ENCODE results near the gene MPV17L2. TPM values are rescaled to one million over a fixed set of nuclear protein-coding genes. Genes with fewer than 3 reads are reported as not detected.
A peak's percentile ranks its signal among the peaks of the same experiment; 100 is the strongest.

MPV17L2 gene
- total RNA-seq, 4 donors from 2014 or later, result 13.8 to 30.7 (median 22.4) TPM

DNA sequence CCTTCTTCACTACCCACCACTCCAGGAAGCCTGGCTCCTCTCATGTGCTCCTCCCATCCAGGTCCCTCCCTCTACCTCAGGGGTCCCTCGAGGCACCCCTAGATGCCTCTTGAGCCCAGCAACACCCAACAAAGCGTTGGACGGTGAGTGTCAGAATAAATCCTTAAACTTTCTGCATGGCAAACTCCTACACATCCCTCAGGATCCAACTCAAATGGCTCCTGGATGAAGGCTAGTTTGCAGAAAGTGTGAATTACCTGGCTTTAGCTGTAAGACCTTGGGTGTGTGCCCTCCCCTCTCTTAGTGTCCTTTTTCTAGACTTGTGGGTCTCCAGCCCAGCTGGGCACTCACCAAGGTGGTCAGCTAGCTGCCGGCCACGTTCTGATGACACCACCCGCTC lies 5.4 kb downstream of the MPV17L2 start:
- H3K27me3 ChIP-seq, result no peaks in the 10 kb centered on the region
- peaks cover 0 to 46% (median 23%) of the 10 kb centered on the region in 3 donors for H3K4me1 ChIP-seq
- H3K27ac ChIP-seq, result no peak overlapping the region
- H3K4me3 ChIP-seq, result no peak overlapping the region
- peaks cover 0 to 66% of the 10 kb centered on the region in 2 donors for H3K36me3 ChIP-seq
- TF ChIP-seq POLR2AphosphoS5 (IDR thresholded peaks at IDR 0.05) (no peak), EP300 (IDR thresholded peaks at IDR 0.05) (no peak), POLR2A (IDR thresholded peaks at IDR 0.05) (no peak)
- TF ChIP-seq, protein P1, sequence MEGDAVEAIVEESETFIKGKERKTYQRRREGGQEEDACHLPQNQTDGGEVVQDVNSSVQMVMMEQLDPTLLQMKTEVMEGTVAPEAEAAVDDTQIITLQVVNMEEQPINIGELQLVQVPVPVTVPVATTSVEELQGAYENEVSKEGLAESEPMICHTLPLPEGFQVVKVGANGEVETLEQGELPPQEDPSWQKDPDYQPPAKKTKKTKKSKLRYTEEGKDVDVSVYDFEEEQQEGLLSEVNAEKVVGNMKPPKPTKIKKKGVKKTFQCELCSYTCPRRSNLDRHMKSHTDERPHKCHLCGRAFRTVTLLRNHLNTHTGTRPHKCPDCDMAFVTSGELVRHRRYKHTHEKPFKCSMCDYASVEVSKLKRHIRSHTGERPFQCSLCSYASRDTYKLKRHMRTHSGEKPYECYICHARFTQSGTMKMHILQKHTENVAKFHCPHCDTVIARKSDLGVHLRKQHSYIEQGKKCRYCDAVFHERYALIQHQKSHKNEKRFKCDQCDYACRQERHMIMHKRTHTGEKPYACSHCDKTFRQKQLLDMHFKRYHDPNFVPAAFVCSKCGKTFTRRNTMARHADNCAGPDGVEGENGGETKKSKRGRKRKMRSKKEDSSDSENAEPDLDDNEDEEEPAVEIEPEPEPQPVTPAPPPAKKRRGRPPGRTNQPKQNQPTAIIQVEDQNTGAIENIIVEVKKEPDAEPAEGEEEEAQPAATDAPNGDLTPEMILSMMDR (IDR thresholded peaks at IDR 0.05), result no peak
- WGBS, 2 donors (ENCODE audit: low coverage in 1 of 2), result 94% methylated on average over 2 of the region's 6 CpGs; no CpG with 5 or more reads in 1 of the 2 donors
- no peak for ATAC-seq
- no peaks in the 10 kb centered on the region for H3K9me3 ChIP-seq

DNA sequence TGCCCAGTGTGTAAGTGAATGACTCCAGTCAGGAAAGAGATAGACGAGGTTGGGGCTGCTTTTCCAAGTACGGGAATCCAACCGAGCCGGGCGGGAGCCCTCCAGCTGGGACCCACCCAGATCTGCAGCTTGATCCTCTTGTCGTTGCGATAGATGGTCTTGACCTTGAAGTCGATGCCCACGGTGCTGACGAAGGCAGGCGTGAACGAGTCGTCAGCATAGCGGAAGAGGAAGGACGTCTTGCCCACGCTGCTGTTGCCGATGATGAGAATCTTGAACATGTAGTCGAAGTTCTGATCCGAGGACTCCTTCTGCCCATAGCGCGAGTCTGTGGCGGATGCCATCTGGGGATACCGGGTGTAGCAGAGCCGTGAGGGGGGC lies 9.4 kb downstream of the MPV17L2 start:
- H3K36me3 ChIP-seq, result peaks cover 0 to 47% of the 10 kb centered on the region in 2 donors
- TF ChIP-seq, protein P1 (IDR thresholded peaks at IDR 0.05), result no peak
- no peak for TF ChIP-seq POLR2AphosphoS5 (IDR thresholded peaks at IDR 0.05)
- TF ChIP-seq EP300 (IDR thresholded peaks at IDR 0.05), result no peak
- no peak for TF ChIP-seq POLR2A (IDR thresholded peaks at IDR 0.05)
- no peaks in the 10 kb centered on the region for H3K27me3 ChIP-seq
- no peak for ATAC-seq
- H3K27ac ChIP-seq, result peak overlapping the region in 3 of 4 donors; percentile 82 to 94 (median 86)
- 66% methylated on average over 10 of the region's 24 CpGs; no CpG with 5 or more reads in 1 of the 2 donors for WGBS, 2 donors (ENCODE audit: low coverage in 1 of 2)
- H3K4me3 ChIP-seq, result no peak overlapping the region
- H3K9me3 ChIP-seq, result no peaks in the 10 kb centered on the region
- H3K4me1 ChIP-seq, result peaks cover 0 to 38% (median 16%) of the 10 kb centered on the region in 3 donors

DNA sequence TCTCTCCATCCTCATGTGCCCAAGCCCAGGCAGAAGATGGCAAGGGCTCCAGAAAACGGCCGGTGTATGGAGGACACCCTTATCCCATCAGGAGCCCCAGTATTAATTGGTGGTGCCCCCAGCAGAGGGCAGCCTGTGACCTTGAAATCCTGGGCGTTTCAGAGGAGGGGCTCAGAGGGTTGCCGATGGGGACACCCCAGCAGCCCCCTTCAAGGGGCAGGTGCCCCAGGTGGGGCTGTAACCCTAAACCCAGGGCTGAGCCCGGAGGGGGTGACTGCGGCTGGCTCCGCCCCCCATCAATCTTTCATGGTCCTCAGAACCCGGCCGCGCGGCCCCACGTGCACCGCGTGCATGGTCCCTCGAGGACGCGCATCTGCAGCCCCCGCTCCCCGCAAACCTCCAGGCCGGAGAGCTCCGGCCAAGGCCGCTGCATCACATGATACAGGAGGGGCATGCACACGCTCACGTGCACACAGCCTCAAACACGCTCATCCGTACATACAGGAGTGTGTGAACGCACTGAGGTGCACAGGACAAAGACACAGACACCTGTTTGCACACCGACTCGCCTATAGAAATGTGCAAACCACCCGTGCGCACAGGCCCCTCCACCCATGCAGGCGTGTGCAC lies 9.9 kb downstream of the MPV17L2 start:
- ATAC-seq, result no peak

DNA sequence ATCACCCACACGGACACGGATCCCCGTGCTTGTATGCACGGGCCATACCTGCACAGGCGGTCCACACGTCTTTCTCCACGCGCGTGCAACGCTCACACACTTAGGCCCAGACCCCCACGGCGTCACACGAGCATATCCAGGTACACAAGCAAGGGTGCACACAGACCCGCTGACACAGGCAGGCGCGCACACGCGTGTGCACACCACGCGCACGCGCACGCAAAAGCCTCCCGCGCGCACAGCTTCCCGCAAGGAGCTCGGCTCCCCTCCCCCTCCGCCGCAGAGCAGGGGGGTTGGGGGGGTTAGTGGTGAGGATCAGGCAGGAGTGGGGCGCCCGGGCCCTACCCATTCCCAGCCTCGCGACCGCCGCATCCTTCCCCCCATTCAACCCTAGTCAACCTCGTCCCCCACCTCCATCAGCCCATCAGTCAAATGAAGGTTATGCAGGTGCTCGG lies 10.4 kb downstream of the MPV17L2 start:
- WGBS, 2 donors (ENCODE audit: low coverage in 1 of 2), result 6% methylated on average over 11 of the region's 38 CpGs; no CpG with 5 or more reads in 1 of the 2 donors
- peak overlapping the region in 3 of 4 donors; percentile 82 to 94 (median 86) for H3K27ac ChIP-seq

More for the DNA sequence above, 9.9 kb downstream of the MPV17L2 start:
- peak overlapping the region; percentile 50 to 77 for H3K4me3 ChIP-seq
- no peak for TF ChIP-seq POLR2A (IDR thresholded peaks at IDR 0.05)
- TF ChIP-seq POLR2AphosphoS5 (IDR thresholded peaks at IDR 0.05), result no peak
- TF ChIP-seq, protein P1 (IDR thresholded peaks at IDR 0.05), result peak in 3 of 4 experiments; percentile 20 to 53 (median 33)
- H3K27ac ChIP-seq, result peak overlapping the region in 3 of 4 donors; percentile 82 to 94 (median 86)
- H3K27me3 ChIP-seq, result no peaks in the 10 kb centered on the region
- peaks cover 0 to 43% (median 16%) of the 10 kb centered on the region in 3 donors for H3K4me1 ChIP-seq
- H3K9me3 ChIP-seq, result no peaks in the 10 kb centered on the region
- peaks cover 0 to 42% of the 10 kb centered on the region in 2 donors for H3K36me3 ChIP-seq
- 0% methylated on average over 1 of the region's 32 CpGs; no CpG with 5 or more reads in 1 of the 2 donors for WGBS, 2 donors (ENCODE audit: low coverage in 1 of 2)

More for the DNA sequence above, 10.4 kb downstream of the MPV17L2 start:
- TF ChIP-seq POLR2AphosphoS5 (IDR thresholded peaks at IDR 0.05) (no peak), EP300 (IDR thresholded peaks at IDR 0.05) (no peak), POLR2A (IDR thresholded peaks at IDR 0.05) (no peak)
- TF ChIP-seq, protein P1 (IDR thresholded peaks at IDR 0.05), result no peak
- peaks cover 4% of the 10 kb centered on the region for H3K27me3 ChIP-seq
- peak overlapping the region; percentile 50 to 77 for H3K4me3 ChIP-seq
- peaks cover 0 to 49% (median 16%) of the 10 kb centered on the region in 3 donors for H3K4me1 ChIP-seq
- no peak for ATAC-seq
- H3K9me3 ChIP-seq, result no peaks in the 10 kb centered on the region
- H3K36me3 ChIP-seq, result peaks cover 0 to 37% of the 10 kb centered on the region in 2 donors
